Activated T-cell treated with anti-CD3 and anti-CD28 coated beads, Interleukin-2, amount 50 U/mL, for 48 hours (primary cell): ENCODE measurements around the gene SEMA6D.

Experiments used
- DNase-seq, 2 experiments: peaks; one replicate each; pipeline ENCODE4 v3.0.0-alpha.2; 2020

SEMA6D gene

GRCh38 chr15:47792231-47792630 lies 74.9 kb downstream of the SEMA6D start:
- DNase-seq, result no peak

GRCh38 chr15:47794252-47794914 lies 77.1 kb downstream of the SEMA6D start:
- no peak for DNase-seq

- no peak for DNase-seq
Observed at GRCh38 chr15:47795864-47796263, 78.6 kb downstream of the SEMA6D start.

GRCh38 chr15:47796339-47796738 lies 79.0 kb downstream of the SEMA6D start:
- no peak for DNase-seq

GRCh38 chr15:47796830-47797229 lies 79.5 kb downstream of the SEMA6D start:
- no peak for DNase-seq

- no peak for DNase-seq
Observed at GRCh38 chr15:47801522-47801921, 84.2 kb downstream of the SEMA6D start.

GRCh38 chr15:47802216-47802615 lies 84.9 kb downstream of the SEMA6D start:
- DNase-seq, result no peak

- DNase-seq, result no peak
Observed at GRCh38 chr15:47803767-47804166, 86.5 kb downstream of the SEMA6D start.

- no peak for DNase-seq
Observed at GRCh38 chr15:47804733-47805132, 87.4 kb downstream of the SEMA6D start.

GRCh38 chr15:47806008-47806407 lies 88.7 kb downstream of the SEMA6D start:
- no peak for DNase-seq

GRCh38 chr15:47811172-47811571 lies 93.9 kb downstream of the SEMA6D start:
- DNase-seq, result no peak

GRCh38 chr15:47812470-47812999 lies 95.2 kb downstream of the SEMA6D start:
- DNase-seq, result no peak

- no peak for DNase-seq
Observed at GRCh38 chr15:47813748-47814384, 96.6 kb downstream of the SEMA6D start.

GRCh38 chr15:47814620-47815019 lies 97.3 kb downstream of the SEMA6D start:
- no peak for DNase-seq

GRCh38 chr15:47817969-47818548 lies 100.8 kb downstream of the SEMA6D start:
- no peak for DNase-seq

GRCh38 chr15:47819158-47819557 lies 101.9 kb downstream of the SEMA6D start:
- DNase-seq, result no peak

GRCh38 chr15:47820057-47820746 lies 102.9 kb downstream of the SEMA6D start:
- no peak for DNase-seq

GRCh38 chr15:47820747-47821319 lies 103.5 kb downstream of the SEMA6D start:
- DNase-seq, result no peak

GRCh38 chr15:47822048-47822447 lies 104.7 kb downstream of the SEMA6D start:
- no peak for DNase-seq
